HG03565 (cell line): ENCODE data around the gene ATG4A.

Experiments
- ATAC-seq: cut with Tn5 transposase; IDR thresholded peaks from one replicate; pipeline ENCODE4 v1.9.1; 2021; ENCODE audit warnings: mild to moderate bottlenecking, moderate library complexity; ENCODE audit not compliant: unreplicated experiment

ATG4A gene

GRCh38 chrX:108167211-108167872 is 75.8 kb downstream of the ATG4A start:
- no peak for ATAC-seq

DNA sequence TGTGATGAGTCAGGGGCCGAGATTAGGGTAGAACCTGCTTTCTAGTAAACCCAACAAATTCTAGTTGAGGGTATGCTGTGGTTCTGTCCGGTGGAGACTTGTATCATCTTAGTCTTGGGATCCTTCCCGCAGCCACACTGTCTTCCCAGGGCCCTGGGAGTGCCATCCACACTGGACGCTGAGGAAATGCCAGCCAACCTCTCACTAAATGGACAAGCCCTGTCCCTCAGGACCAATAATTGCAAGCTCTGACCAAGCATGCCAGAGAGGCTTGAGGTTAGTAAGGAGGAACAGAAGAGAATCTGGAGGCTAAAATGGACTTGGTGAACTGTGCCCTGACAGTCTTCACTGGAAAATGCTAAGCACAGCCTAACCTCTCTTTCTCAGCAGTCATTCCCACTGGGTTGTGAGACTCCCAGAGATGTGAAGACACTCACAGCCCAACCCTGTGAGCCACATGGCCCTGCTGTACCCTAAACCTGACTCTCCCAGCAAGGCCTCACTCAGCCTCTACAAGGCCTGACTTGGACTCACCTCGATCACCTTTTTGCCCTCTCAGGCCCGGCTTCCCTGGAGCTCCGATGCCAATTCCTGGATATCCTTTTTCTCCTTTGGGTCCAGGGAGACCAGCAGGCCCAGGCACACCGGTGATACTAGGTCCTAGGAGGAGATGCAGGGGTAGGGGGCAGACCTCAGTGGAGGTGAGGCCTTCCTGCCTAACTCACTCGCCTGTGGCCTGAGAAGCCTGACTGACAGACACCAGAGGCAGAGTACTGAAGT is 77.6 kb downstream of the ATG4A start:
- ATAC-seq: no peak

- no peak for ATAC-seq
These were observed 78.2 kb downstream of the ATG4A start for GRCh38 chrX:108169768-108170167.

DNA sequence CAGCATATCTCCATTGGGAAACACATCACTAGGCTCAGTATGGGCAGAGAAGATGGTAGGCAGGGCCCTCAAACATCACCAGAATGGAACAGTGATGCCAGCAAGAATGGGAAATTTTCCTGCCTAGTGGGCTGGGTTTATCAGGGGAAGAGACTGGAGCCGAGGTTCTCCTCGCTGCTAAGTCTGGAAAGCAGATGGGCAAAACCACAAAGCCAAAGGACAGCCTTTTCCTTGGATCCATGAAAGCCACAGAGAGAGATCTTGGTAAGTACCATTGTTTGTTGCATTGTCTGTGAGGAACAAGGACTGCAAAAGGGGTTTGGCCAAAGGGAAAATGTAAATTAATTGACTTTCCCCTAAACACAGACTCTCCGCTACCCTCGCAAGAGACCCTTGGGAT is 80.1 kb downstream of the ATG4A start:
- no peak for ATAC-seq

- no peak for ATAC-seq
These were observed 82.3 kb downstream of the ATG4A start for GRCh38 chrX:108173874-108174273.

DNA sequence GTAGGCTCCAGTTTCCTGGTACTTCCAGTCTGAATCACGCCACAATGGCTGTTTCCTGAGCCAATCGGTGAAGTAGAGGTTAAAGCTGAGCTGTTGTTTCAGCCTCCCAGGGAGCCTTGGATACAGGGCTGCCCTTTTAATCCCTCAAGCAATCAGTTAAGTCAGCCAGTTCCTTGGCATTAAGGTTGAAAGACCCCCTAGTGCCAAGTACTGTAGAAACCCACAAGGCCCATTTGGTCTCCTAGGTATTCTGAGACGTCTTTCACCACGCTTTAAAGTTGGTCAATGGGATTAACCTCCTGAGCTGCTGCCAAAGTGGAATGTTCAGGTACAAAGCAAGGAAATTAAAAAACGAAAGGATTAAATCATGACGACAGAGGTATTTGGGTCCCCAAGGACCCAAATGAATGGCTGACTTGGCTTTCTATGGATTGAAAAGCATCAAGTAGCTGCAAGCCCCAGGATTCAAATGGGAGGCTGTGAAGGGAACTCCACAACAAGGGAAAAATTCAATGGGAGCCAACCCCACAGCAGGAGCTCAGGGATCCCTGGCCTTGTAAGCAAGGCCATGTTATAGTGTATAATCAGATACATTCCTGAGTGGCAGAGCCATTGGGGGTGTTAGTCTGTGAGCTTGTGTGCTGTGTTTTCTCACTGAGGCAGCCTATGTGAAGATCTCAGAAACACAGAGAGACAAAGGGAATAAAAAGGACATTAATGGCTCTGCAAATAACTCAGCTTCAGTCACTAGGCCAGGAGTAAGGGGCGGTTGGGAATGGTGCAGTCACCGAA is 86.0 kb downstream of the ATG4A start:
- ATAC-seq: no peak

- ATAC-seq: no peak
These were observed 86.5 kb downstream of the ATG4A start for GRCh38 chrX:108178143-108178498.

DNA sequence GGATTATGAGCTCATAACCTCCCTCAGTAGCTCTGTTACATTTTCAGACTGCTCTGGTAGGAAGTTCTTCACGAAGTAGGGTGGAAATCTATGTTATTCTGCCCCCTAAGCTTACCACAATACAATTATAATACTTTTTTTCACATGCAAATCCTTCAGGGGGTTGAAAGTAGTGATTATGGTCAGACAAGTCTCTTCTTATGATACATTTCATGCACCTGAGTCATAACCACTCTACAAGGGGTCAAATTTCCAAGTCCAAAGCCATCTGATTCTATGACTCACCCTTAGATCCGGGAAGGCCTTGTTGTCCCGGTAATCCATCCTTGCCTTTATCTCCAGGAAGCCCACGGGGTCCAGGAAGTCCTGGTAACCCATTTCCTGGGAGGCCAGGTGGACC is 95.2 kb downstream of the ATG4A start:
- ATAC-seq: no peak

DNA sequence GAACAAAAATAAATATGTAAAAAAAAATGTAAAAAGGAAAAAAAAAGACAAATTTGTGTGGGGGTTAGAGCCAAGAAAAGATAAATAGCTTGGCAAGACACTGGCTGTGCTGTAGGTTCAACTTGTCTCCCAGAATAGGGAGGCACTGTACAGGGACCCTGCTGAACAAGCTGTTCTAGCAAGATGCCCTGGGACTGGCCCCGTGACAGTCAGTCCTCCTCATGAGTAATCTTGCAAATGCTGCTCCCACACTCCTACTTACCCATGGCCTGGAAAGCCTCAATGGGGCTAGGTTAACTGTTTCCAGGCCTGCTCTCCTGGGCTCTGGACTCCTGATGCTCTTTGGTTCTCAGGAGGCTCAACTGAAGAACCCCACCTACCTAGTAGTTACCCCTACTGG is 106.8 kb downstream of the ATG4A start:
- ATAC-seq: no peak

- no peak for ATAC-seq
These were observed 107.5 kb downstream of the ATG4A start for GRCh38 chrX:108199041-108199440.

DNA sequence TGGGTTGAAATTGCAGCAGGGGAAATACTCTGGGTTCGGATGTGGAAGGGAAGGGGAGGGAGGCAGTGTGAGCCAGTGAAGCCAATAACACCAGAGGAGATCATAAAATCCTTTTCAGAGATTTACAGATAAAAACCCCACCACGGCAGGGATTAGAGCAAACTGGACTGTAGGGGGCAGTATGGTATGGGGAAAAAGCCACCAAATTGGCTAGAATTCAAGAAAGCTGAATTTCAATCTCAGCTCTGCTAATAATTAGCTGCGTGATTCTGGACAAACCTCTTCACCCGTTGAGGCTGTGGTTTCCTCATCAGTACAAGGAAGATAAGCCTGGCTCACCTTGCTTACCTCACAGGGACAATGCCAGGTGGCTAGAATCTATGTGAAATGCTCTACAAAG is 108.1 kb downstream of the ATG4A start:
- ATAC-seq: no peak

GRCh38 chrX:108203540-108203939 is 112.0 kb downstream of the ATG4A start:
- no peak for ATAC-seq
